Inflammatory macrophage treated with lipopolysaccharide for 4 hours (primary cell): ENCODE data around the gene KRTAP10-2.
A peak's percentile ranks its signal among the peaks of the same experiment; 100 is the strongest.
"Not testable (repeated sequence)": the region's sequence is repeated elsewhere in the genome, so short reads cannot be mapped to it uniquely, and the experiment has no call there.

Experiments
- DNase-seq: peaks from one replicate; pipeline ENCODE4 v3.0.0-alpha.2; 2020

The KRTAP10-2 gene

GRCh38 chr21:44511938-44512275, 39.4 kb downstream of the KRTAP10-2 start:
- no peak for DNase-seq

GRCh38 chr21:44511219-44511937, 39.9 kb downstream of the KRTAP10-2 start:
- no peak for DNase-seq

- peak; percentile 13 for DNase-seq
These were observed 40.6 kb downstream of the KRTAP10-2 start for GRCh38 chr21:44510508-44511218.

GRCh38 chr21:44510109-44510507, 41.2 kb downstream of the KRTAP10-2 start:
- DNase-seq = no peak

- no peak for DNase-seq
These were observed 41.8 kb downstream of the KRTAP10-2 start for GRCh38 chr21:44509539-44509938.

GRCh38 chr21:44508711-44509445, 42.4 kb downstream of the KRTAP10-2 start:
- no peak for DNase-seq

GRCh38 chr21:44508426-44508710, 42.9 kb downstream of the KRTAP10-2 start:
- no peak for DNase-seq

- DNase-seq = no peak
These were observed 43.5 kb downstream of the KRTAP10-2 start for GRCh38 chr21:44507673-44508425.

- DNase-seq = no peak
These were observed 44.7 kb downstream of the KRTAP10-2 start for GRCh38 chr21:44506279-44507255.

GRCh38 chr21:44505673-44506278, 45.5 kb downstream of the KRTAP10-2 start:
- no peak for DNase-seq

GRCh38 chr21:44503901-44504399, 47.4 kb downstream of the KRTAP10-2 start:
- DNase-seq = no peak

- DNase-seq = not testable (repeated sequence)
These were observed 48.1 kb downstream of the KRTAP10-2 start for GRCh38 chr21:44503006-44503889.

- DNase-seq = no peak
These were observed 48.9 kb downstream of the KRTAP10-2 start for GRCh38 chr21:44502171-44502958.
